Measurements from ENCODE around the gene VAPA.

- TF ChIP-seq CTCF (IDR thresholded peaks at IDR 0.05) (no peak), POLR2A (IDR thresholded peaks at IDR 0.05) (peak in 1 of 2 donors; percentile 95)
Observed at GRCh38 chr18:9913526-9914333, at the start of gene VAPA.

All from vagina (tissue), 2 donors.